Raji (cell line): ENCODE measurements around the gene MRPL44.
A peak's percentile ranks its signal among the peaks of the same experiment; 100 is the strongest.

Source experiments
- POLR2A ChIP-seq: IDR thresholded peaks from 2 replicates; pipeline ENCODE4 v1.6.1; 2011; ENCODE audit warnings: low read depth, low read length, control low read depth; ENCODE audit not compliant: insufficient read depth

Gene MRPL44

DNA sequence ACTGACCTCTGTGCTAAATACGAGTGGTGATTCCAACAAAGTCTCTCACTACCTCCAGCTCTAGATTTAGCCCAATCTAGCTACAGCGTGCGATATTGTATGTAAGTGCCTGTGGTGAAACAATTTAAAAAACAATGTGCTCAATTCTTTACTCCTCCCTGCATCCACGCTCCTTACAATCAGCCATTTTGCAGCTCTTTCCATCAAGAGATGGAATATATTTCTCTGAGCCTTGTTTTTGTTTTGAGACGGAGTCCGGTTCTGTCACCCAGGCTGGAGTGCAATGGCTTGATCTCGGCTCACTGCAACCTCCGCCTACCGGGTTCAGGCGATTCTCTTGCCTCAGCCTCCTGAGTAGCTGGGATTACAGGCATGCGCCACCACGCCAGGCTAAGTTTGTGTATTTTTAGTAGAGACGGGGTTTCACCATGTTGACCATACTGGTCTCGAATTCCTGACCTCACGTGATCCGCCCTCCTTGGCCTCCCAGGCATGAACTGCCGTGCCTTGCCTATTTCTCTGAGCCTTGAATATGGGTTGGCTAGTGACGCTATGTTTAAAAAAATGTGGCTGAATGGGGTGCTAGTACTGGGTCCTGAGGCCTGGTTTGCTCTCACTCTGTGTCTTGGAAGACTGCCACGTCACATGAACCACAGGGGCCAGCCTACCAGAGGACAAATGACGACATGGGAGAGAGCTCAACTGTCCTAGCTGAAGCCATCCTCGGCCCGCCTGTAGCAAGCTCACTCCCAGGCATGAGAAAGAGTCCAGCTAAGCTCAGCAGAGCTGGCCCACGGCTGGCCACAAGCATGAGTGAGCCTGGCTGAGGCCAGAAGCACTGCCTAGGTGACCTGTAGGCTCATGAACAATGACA is 26.9 kb upstream of the MRPL44 start:
- no peak for TF ChIP-seq POLR2A

DNA sequence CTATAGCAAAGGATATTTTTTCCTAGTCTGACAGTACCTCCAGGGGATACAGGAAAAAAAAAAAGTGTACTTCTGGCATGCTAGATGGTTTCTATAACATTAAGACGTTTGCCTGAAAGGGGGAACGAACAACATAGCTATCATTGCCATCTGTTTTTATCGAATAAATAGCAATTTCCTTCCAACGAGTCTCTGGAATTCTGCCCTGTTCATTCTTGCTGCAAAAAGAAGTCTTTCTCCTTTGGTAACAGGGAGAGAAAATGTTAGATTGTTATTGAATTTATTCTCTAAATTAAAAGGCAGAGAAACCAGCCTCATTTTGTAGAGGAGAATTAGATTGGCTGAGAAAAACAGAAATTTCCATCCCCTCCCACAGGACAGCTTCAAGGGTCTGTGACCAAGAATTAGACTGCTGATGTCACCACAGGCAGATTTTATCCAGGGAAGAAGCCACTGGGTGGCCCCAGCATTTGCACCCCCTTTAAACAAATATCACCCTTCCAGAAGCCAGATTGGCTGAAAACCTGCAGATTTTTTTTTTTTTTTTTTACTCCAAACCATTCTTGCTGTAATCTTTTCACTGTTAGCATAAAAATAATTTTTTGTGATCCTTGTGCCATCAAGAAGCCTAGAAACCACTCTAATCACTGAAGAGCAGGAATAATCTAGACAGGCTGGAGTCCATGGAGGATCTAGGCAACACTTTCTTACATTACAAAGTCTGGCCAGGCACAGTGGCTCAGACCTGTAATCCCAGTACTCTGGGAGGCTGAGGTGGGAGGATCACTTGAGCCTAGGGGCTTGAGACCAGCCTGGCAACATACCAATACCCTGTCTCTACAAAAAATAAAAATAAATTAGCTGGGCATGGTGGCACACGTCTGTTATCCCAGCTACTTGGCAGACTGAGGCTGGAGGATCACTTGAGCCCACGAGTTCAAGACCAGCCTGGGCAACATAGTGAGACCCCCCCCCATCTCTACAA is 24.2 kb upstream of the MRPL44 start:
- TF ChIP-seq POLR2A: no peak

- TF ChIP-seq POLR2A: no peak
Observed at GRCh38 chr2:223934870-223935269, 22.4 kb upstream of the MRPL44 start.

DNA sequence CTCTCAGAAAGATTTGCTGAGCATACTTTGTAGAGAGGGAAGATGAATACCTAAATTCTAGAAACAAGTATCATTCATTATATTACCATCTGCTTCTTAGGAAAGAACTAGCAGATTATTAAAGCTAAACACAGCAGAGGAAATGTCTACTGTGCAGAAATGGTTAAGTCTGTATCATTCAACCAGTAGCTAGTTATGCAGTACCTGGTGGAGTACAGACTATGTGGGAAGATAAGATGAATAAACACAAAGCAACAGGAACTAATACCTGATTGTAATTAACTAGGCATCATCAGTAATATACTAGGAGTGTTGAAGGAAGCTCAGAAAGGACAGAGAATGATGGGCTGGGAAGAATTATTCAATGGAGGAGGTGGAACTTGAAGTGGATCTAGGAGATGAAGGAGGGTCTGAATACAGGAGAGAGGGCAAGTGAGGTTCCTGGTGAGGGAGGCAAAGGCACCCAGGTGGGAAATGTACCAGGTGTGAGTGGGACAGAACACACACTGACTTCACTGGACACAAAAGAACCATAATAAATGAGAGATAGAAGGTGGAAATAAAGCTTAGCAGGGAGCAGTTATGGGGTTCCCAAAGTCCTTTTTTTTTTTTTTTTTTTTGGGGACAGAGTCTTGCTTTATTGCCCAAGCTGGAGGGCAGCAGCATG is 21.7 kb upstream of the MRPL44 start:
- TF ChIP-seq POLR2A: no peak

DNA sequence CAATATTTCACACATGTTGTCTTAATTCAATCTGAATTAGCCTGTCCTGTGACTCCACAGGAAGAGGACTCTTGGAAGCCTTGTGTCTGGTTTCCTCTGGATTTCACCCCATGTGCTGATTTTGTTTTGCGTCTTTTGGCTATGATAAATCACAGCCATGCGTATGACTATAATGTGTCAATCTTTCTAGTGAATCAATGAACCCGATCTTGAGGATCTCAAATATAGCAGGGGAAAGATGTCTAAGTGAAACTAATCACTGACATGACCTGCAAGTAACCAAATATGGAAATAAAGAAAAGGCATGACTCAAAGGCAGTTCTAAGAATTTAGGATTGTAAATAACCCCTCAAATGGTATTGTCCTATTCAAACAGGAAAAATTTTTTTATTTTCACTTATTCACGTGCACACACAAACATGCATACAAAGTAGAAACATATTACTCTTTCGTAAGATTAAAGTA is 20.4 kb upstream of the MRPL44 start:
- no peak for TF ChIP-seq POLR2A

DNA sequence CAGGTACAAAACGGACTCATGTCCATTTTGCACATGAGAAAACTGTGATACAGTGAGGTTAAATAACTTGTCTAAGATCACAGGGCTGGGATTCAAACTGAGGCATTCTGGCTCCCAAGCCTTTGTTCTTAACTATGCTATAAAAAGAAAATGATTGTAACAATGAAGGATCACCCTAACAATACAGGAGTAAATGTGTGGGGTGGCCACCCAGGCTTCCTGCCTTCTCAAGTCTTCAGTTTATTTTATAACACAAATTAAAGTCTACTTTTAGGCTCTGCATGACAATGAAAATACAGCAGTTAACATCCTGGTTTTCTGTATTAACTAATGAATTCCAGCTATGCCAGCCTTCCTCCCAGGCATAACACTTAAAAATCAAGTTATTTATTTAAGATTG is 19.7 kb upstream of the MRPL44 start:
- no peak for TF ChIP-seq POLR2A

DNA sequence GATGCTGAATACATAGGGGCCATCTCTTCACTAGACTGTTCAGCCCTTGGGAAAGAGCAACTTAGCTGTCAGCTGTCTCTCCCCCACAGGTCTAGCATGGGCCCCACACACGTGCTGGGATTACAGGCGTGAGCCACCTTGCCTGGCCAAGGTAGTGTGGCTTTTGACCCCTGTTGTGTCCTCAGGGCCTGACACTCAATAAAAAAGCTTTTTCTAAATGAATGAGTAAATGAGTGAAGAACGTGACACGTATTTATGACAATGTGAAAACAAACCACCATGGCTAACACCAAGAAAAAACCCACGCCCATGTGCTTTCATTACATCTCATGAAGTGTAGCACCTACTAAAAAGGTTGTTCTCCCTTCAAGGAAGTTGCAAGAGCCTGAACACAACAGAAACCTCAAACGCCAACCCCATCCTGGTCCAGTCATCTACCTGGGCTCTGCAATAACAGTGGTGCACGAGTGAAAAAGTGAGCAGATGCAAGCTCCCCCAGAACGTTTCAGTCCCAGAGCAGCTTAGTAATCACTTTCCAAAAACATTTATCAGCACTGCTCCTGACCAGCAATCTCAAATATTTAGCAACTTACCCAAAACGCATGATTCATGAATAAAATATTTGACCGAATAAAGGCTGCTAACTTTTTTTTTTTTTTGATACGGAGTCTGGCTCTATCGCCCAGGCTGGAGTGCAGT is 15.5 kb upstream of the MRPL44 start:
- TF ChIP-seq POLR2A: no peak

GRCh38 chr2:223943135-223943534 is 14.1 kb upstream of the MRPL44 start:
- TF ChIP-seq POLR2A: no peak

GRCh38 chr2:223943561-223944008 is 13.7 kb upstream of the MRPL44 start:
- no peak for TF ChIP-seq POLR2A

DNA sequence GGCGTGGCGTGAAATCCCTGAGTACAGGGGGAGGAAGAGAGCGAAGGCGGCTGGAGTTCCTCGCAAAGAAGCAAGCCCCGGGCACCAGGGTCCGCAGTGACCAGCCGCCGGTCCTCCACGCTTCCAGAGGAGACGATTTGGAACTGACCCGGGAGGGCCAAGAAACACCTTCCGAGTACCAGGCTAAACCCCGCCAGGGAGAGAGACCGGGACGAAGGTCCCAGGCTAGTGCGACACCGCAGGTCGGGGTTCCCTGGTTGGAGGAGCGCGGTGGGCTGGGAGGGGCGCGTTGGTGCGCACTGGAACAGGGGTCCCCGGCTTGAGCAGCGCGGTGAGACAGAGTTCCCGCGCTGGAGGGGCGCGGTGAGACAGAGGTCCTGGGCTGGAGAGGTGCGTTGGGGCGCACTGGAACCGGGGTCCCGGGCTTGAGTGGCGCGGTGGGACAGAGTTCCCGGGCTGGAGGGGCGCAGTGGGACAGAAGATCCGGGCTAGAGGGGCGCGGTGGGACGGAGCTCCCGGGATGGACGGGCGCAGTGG is 13.0 kb upstream of the MRPL44 start:
- TF ChIP-seq POLR2A: no peak

GRCh38 chr2:223944703-223945531 is 12.3 kb upstream of the MRPL44 start, which contains the start of gene WDFY1:
Gene WDFY1, minus strand, starts transcription at chr2:223945335. Its CDS starts 51 bp downstream, at chr2:223945284.
- TF ChIP-seq POLR2A: peak; percentile 84

DNA sequence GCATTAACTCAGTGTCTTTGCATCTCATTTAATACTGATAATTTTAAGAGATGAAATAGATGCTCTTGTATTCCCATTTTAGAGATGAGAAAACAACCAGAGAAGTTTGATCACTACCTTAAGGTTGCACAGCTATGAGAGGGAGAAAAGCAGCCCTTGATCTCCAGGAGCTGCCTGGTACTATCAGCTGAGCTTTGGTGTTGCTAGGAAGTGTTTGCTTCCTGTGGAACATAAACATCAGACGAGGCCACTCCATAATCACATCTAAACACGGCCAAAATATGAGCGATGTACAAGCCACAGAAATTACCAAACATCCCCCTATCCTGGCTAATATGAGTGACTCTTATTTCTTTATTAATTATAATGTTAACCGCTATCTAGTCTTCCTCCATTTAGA is 11.5 kb upstream of the MRPL44 start:
- no peak for TF ChIP-seq POLR2A

GRCh38 chr2:223947711-223948205 is 9.5 kb upstream of the MRPL44 start:
- TF ChIP-seq POLR2A: no peak
